ENCODE measurements around the gene IMMP2L.

DNA sequence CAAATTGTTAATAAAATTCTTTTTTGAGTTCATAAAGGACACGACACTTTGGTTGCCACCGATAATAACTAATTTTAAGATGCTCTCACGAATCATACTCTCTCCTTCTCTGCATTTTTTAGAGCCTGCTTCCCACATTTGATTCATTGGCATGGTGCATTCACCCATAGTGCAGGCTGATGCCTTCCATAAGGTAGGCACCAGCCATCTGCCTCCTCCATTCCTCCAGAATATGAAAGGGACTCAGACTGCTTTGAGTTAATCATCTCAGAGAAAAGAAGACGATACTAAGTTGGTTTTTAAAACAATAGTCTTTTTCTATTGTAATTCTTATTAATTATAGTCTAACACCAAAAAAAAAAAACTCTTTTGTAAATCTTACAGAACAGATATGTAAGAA lies 505.2 kb downstream of the IMMP2L start:
- TF ChIP-seq POLR2A (IDR thresholded peaks at IDR 0.05; ENCODE audit: low read depth), result no peak
- TF ChIP-seq, protein P1, sequence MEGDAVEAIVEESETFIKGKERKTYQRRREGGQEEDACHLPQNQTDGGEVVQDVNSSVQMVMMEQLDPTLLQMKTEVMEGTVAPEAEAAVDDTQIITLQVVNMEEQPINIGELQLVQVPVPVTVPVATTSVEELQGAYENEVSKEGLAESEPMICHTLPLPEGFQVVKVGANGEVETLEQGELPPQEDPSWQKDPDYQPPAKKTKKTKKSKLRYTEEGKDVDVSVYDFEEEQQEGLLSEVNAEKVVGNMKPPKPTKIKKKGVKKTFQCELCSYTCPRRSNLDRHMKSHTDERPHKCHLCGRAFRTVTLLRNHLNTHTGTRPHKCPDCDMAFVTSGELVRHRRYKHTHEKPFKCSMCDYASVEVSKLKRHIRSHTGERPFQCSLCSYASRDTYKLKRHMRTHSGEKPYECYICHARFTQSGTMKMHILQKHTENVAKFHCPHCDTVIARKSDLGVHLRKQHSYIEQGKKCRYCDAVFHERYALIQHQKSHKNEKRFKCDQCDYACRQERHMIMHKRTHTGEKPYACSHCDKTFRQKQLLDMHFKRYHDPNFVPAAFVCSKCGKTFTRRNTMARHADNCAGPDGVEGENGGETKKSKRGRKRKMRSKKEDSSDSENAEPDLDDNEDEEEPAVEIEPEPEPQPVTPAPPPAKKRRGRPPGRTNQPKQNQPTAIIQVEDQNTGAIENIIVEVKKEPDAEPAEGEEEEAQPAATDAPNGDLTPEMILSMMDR (IDR thresholded peaks at IDR 0.05), result no peak
- TF ChIP-seq POLR2AphosphoS5 (IDR thresholded peaks at IDR 0.05), result no peak

Data from esophagus muscularis mucosa (tissue), 3 donors.